Measurements from ENCODE around the gene NFIA.

The NFIA gene

DNA sequence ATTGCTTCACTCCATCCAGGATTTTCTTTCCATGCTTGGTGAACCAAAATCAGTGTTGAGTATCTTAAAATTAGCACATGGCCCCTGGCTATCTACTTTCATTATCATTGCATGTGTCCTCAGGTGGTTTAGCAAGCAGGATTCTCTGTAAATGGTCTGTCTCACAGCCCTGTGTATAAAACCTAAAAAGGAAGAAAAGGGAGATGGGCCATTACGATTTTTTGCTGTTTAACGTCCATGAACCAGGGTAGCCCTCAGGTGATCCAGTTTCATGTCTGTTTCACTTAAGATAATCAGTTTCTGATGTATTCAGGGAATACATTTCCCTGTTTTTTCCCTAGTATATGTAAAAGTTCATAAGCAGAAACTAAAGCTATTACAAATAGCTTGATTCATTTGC, 238.2 kb downstream of the NFIA start:
- TF ChIP-seq, protein P1, sequence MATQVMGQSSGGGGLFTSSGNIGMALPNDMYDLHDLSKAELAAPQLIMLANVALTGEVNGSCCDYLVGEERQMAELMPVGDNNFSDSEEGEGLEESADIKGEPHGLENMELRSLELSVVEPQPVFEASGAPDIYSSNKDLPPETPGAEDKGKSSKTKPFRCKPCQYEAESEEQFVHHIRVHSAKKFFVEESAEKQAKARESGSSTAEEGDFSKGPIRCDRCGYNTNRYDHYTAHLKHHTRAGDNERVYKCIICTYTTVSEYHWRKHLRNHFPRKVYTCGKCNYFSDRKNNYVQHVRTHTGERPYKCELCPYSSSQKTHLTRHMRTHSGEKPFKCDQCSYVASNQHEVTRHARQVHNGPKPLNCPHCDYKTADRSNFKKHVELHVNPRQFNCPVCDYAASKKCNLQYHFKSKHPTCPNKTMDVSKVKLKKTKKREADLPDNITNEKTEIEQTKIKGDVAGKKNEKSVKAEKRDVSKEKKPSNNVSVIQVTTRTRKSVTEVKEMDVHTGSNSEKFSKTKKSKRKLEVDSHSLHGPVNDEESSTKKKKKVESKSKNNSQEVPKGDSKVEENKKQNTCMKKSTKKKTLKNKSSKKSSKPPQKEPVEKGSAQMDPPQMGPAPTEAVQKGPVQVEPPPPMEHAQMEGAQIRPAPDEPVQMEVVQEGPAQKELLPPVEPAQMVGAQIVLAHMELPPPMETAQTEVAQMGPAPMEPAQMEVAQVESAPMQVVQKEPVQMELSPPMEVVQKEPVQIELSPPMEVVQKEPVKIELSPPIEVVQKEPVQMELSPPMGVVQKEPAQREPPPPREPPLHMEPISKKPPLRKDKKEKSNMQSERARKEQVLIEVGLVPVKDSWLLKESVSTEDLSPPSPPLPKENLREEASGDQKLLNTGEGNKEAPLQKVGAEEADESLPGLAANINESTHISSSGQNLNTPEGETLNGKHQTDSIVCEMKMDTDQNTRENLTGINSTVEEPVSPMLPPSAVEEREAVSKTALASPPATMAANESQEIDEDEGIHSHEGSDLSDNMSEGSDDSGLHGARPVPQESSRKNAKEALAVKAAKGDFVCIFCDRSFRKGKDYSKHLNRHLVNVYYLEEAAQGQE (IDR thresholded peaks at IDR 0.05; ENCODE audit: low read depth): no peak
- TF ChIP-seq ZBTB7A (IDR thresholded peaks at IDR 0.05; ENCODE audit: low read depth): no peak
- no peak for TF ChIP-seq YY1 (IDR thresholded peaks at IDR 0.05; ENCODE audit: low read depth)
- no peak for TF ChIP-seq NFIC (IDR thresholded peaks at IDR 0.05)
- no peak for TF ChIP-seq RAD21 (IDR thresholded peaks at IDR 0.05; ENCODE audit: low read depth)
- TF ChIP-seq FOXM1 (IDR thresholded peaks at IDR 0.05; ENCODE audit: borderline replicate concordance, low read depth): no peak
- TF ChIP-seq TCF12 (IDR thresholded peaks at IDR 0.05; ENCODE audit: low read depth): no peak
- TF ChIP-seq CREB1 (IDR thresholded peaks at IDR 0.05; ENCODE audit: low read depth): no peak
- TF ChIP-seq, protein P2, sequence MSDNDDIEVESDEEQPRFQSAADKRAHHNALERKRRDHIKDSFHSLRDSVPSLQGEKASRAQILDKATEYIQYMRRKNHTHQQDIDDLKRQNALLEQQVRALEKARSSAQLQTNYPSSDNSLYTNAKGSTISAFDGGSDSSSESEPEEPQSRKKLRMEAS (IDR thresholded peaks at IDR 0.05): no peak
- no peak for TF ChIP-seq TEAD4 (IDR thresholded peaks at IDR 0.05)
- TF ChIP-seq EP300 (IDR thresholded peaks at IDR 0.05; ENCODE audit: borderline replicate concordance): no peak

DNA sequence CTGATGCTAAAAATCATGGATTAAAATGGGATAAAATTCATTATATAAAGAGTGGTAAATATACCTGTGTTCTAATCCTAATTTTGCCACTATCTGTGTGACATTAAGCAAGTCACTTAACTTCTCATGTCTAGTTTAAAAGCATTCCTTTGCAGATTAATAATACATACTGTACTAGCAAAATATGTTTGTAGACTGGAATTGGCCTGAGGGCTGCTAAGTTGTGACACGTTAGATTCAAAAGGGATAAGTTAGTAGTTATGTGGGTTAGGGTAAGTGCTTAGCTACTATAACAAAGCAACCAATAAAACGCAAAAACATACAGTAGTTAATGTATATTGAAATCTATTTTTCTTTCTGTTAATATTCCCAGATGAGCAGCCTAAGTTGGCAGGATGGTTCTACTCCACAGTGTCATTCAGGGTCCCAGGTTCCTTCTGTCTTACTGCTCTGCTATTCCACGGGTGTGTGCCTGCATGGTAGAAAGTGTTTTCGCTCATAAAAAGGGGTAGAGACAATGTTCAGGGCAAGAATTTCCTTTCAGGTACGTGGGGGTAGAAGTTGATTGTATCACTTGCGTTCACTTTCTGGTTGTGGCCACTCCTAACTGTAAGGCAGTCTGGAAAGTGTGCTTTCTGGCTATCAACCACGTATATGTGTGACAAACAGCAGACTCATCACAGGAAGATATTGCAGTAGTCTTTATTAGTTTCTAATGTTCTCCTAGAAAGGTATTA, 239.8 kb downstream of the NFIA start:
- TF ChIP-seq CREB1 (IDR thresholded peaks at IDR 0.05; ENCODE audit: low read depth) (no peak), CEBPB (IDR thresholded peaks at IDR 0.05) (no peak), TAF1 (IDR thresholded peaks at IDR 0.05; ENCODE audit: low read depth) (no peak), YY1 (IDR thresholded peaks at IDR 0.05; ENCODE audit: low read depth) (no peak), TEAD4 (IDR thresholded peaks at IDR 0.05) (no peak), RAD21 (IDR thresholded peaks at IDR 0.05; ENCODE audit: low read depth) (no peak)
- TF ChIP-seq, protein P3, sequence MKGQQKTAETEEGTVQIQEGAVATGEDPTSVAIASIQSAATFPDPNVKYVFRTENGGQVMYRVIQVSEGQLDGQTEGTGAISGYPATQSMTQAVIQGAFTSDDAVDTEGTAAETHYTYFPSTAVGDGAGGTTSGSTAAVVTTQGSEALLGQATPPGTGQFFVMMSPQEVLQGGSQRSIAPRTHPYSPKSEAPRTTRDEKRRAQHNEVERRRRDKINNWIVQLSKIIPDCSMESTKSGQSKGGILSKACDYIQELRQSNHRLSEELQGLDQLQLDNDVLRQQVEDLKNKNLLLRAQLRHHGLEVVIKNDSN (IDR thresholded peaks at IDR 0.05): no peak
- TF ChIP-seq, protein P2 (IDR thresholded peaks at IDR 0.05): no peak
- TF ChIP-seq, protein P1 (IDR thresholded peaks at IDR 0.05; ENCODE audit: low read depth): no peak

DNA sequence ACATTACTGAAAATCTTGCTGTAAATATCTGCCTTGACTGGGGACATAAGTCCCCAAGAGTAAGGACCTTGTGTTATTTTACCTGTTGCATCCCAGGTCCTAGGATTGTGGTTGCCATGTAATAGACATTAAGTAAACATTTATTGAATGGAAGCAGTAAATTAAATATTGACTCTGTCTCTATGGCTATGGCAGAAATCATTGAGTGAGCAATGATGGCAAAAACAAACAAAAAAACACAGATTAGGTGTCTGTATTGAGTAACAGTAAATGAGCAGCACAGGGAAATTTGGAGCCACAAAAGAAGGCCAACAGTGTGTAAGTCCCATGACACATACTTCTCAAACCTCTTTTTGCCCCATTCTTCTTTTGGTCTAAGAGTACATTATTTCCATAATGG, 240.4 kb downstream of the NFIA start:
- TF ChIP-seq FOXM1 (IDR thresholded peaks at IDR 0.05; ENCODE audit: borderline replicate concordance, low read depth) (no peak), NFIC (IDR thresholded peaks at IDR 0.05) (no peak), YY1 (IDR thresholded peaks at IDR 0.05; ENCODE audit: low read depth) (no peak), TAF1 (IDR thresholded peaks at IDR 0.05; ENCODE audit: low read depth) (no peak), CEBPB (IDR thresholded peaks at IDR 0.05) (no peak), RAD21 (IDR thresholded peaks at IDR 0.05; ENCODE audit: low read depth) (no peak), TCF12 (IDR thresholded peaks at IDR 0.05; ENCODE audit: low read depth) (no peak), EP300 (IDR thresholded peaks at IDR 0.05; ENCODE audit: borderline replicate concordance) (no peak), CREB1 (IDR thresholded peaks at IDR 0.05; ENCODE audit: low read depth) (no peak)

DNA sequence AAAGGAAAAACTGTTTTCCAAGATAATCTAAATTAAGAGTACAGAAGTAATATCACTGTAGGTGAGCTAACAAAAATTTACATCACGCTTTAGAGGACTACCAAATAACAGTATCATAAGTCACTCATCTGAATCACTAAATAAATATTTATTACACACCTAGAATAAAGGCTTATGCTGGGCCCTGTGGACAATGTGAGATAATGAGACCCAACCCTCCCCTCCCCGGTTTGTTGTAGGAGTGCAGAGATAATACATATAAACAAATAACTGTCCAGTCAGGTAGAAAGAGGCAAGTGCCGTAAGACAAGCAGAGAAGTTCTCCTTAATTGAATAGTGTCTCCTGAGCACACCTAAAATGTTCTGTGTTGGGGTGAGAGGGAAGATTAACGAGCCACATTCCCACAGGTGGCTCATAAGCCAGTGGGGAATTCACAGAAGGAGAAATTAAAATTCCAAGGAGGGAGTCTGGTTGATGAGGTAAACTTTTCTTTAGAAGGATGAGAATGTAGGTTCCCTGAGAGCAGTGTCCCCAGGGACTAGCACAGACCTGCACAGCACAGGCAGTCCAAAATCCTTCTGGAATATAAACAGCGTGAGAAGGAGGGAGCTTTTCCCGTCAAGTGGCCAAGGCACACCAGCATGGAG, 241.4 kb downstream of the NFIA start:
- TF ChIP-seq, protein P3 (IDR thresholded peaks at IDR 0.05): no peak
- TF ChIP-seq, protein P2 (IDR thresholded peaks at IDR 0.05): no peak
- TF ChIP-seq TCF12 (IDR thresholded peaks at IDR 0.05; ENCODE audit: low read depth) (no peak), TEAD4 (IDR thresholded peaks at IDR 0.05) (no peak), CEBPB (IDR thresholded peaks at IDR 0.05) (no peak), CREB1 (IDR thresholded peaks at IDR 0.05; ENCODE audit: low read depth) (no peak), TAF1 (IDR thresholded peaks at IDR 0.05; ENCODE audit: low read depth) (no peak), RAD21 (IDR thresholded peaks at IDR 0.05; ENCODE audit: low read depth) (no peak), EP300 (IDR thresholded peaks at IDR 0.05; ENCODE audit: borderline replicate concordance) (no peak), ZBTB7A (IDR thresholded peaks at IDR 0.05; ENCODE audit: low read depth) (no peak), EGR1 (IDR thresholded peaks at IDR 0.05) (no peak), YY1 (IDR thresholded peaks at IDR 0.05; ENCODE audit: low read depth) (no peak), FOXM1 (IDR thresholded peaks at IDR 0.05; ENCODE audit: borderline replicate concordance, low read depth) (no peak), NFIC (IDR thresholded peaks at IDR 0.05) (no peak)
- TF ChIP-seq, protein P1 (IDR thresholded peaks at IDR 0.05; ENCODE audit: low read depth): no peak

Measured in Ishikawa (cell line).